Prostate gland (tissue), 2 donors: ENCODE measurements around the gene TMEM14B. TPM values are rescaled to one million over a fixed set of nuclear protein-coding genes. Genes with fewer than 3 reads are reported as not detected.

Source experiments
- DNase-seq: peaks from one replicate; pipeline ENCODE4 v3.0.0-alpha.2; 2019; ENCODE audit warnings: low spot score
- H3K27ac ChIP-seq, 2 donors: fragments of 200-600 bp; sonication (generic); 2 replicates each; pipeline ENCODE4 v1.5.1; 2017 to 2019
- H3K27me3 ChIP-seq: fragments of 200-600 bp; sonication (generic); replicated peaks from 2 replicates; pipeline ENCODE4 v1.5.1; 2019; ENCODE audit not compliant: insufficient read depth
- H3K36me3 ChIP-seq, 2 donors: fragments of 200-600 bp; sonication (generic); 1 replicate in 1 of 2; 2 replicates in 1 of 2; pipeline versions ENCODE4 v1.5.1 to v1.8.1; 2017 to 2019
- H3K4me1 ChIP-seq: fragments of 200-600 bp; sonication (generic); replicated peaks from 2 replicates; pipeline ENCODE4 v1.5.1; 2019
- H3K4me3 ChIP-seq, 2 donors: fragments of 200-600 bp; sonication (generic); 2 replicates each; pipeline ENCODE4 v1.5.1; 2017 to 2019
- H3K9me3 ChIP-seq: fragments of 200-600 bp; sonication (generic); 2 replicates; pipeline ENCODE4 v1.5.1; 2017
- CTCF ChIP-seq, 4 experiments: fragments of 200-600 bp in 2 of 4; fragments of 450-650 bp in 2 of 4; sonication (generic) in 2 of 4; IDR thresholded peaks; 1 replicate in 3 of 4; 2 replicates in 1 of 4; pipeline ENCODE4 v1.5.1; 2016 to 2019; ENCODE audit warnings: antibody characterized with exemption in 4 of 4, mild to moderate bottlenecking in 2 of 4, moderate library complexity in 2 of 4
- POLR2A ChIP-seq: fragments of 450-650 bp; IDR thresholded peaks from one replicate; pipeline ENCODE4 v1.6.1; 2016; ENCODE audit warnings: antibody characterized with exemption, mild to moderate bottlenecking
- POLR2AphosphoS5 ChIP-seq: sonication (generic); formaldehyde crosslinking; IDR thresholded peaks from one replicate; pipeline ENCODE4 v1.6.1; 2017; ENCODE audit warnings: antibody characterized with exemption
- WGBS: methylation state at CpG from one replicate; pipeline ENCODE4 v1.1.5; 2018; 5-methylcytosine and 5-hydroxymethylcytosine counted together
- intact Hi-C: fragments of 100-400 bp; cut with DNase I; formaldehyde crosslinking; loops from one replicate; pipeline ENCODE4 v1.14.2; 2022
- total RNA-seq, 2 donors: library from RNA; depleted of rRNA; stranded (reverse); fragments of >200 nt; gene quantifications; one replicate each; pipeline ENCODE4 v1.1.0, GENCODE V29; 2016

TMEM14B gene
- total RNA-seq, 2 donors from 2014 or later: 81.1 to 165 TPM

- no peak for TF ChIP-seq POLR2AphosphoS5
- TF ChIP-seq CTCF (IDR thresholded peaks at IDR 0.05): no peak
- no peak for TF ChIP-seq POLR2A
- no peaks in the 10 kb centered on the region for H3K9me3 ChIP-seq
- 73% methylated on average over 11 of the region's 11 CpGs for WGBS
- H3K36me3 ChIP-seq: no peaks in the 10 kb centered on the region
- peak overlapping the region; percentile 80 to 91 for H3K27ac ChIP-seq
- peaks cover 8% of the 10 kb centered on the region for H3K4me1 ChIP-seq
- H3K27me3 ChIP-seq: no peaks in the 10 kb centered on the region
- H3K4me3 ChIP-seq: peak overlapping the region; percentile 49 to 60
- DNase-seq: no peak
- intact Hi-C loops: loop anchor here (2.0 kb wide), 2 partner anchors 25 to 27 kb away; partner anchors contain the start of genes C6orf52, PAK1IP1 and TMEM14B
These were observed 25.6 kb upstream of the TMEM14B start for GRCh38 chr6:10721850-10722569.

GRCh38 chr6:10722570-10722819 lies 25.1 kb upstream of the TMEM14B start:
- peaks cover 8% of the 10 kb centered on the region for H3K4me1 ChIP-seq

GRCh38 chr6:10722820-10723566 lies 24.6 kb upstream of the TMEM14B start, which contains the start of gene TMEM14C:
Gene TMEM14C, plus strand, starts transcription at chr6:10723070. Its CDS starts 1,544 bp downstream, at chr6:10724614.
- H3K4me1 ChIP-seq: peaks cover 8% of the 10 kb centered on the region
- intact Hi-C loops: loop anchor here (2.0 kb wide), 2 partner anchors 24 to 28 kb away; partner anchors contain the start of genes C6orf52, PAK1IP1 and TMEM14B
- WGBS: 1% methylated on average over 55 of the region's 55 CpGs
- TF ChIP-seq POLR2A (peak; percentile 92), POLR2AphosphoS5 (peak; percentile 96), CTCF (IDR thresholded peaks at IDR 0.05) (peak in 2 of 4 experiments; percentile 6 to 17)
- H3K9me3 ChIP-seq: no peaks in the 10 kb centered on the region
- peak within 1 kb of the TSS; percentile 49 to 60 for H3K4me3 ChIP-seq
- no peaks in the 10 kb centered on the region for H3K27me3 ChIP-seq
- H3K27ac ChIP-seq: peak within 1 kb of the TSS; percentile 80 to 91
- no peaks in the 10 kb centered on the region for H3K36me3 ChIP-seq
- peak; percentile 99 for DNase-seq

More at GRCh38 chr6:10722570-10722819, 25.1 kb upstream of the TMEM14B start:
- peak overlapping the region; percentile 80 to 91 for H3K27ac ChIP-seq
- no peaks in the 10 kb centered on the region for H3K36me3 ChIP-seq
- intact Hi-C loops: loop anchor here (2.0 kb wide), 2 partner anchors 24 to 28 kb away; partner anchors contain the start of genes C6orf52, PAK1IP1 and TMEM14B
- no peaks in the 10 kb centered on the region for H3K9me3 ChIP-seq
- 5% methylated on average over 6 of the region's 6 CpGs for WGBS
- peak overlapping the region; percentile 49 to 60 for H3K4me3 ChIP-seq
- H3K27me3 ChIP-seq: no peaks in the 10 kb centered on the region
- no peak for TF ChIP-seq POLR2AphosphoS5
- no peak for TF ChIP-seq POLR2A
- no peak for TF ChIP-seq CTCF (IDR thresholded peaks at IDR 0.05)
- DNase-seq: no peak

GRCh38 chr6:10723567-10723881 lies 24.1 kb upstream of the TMEM14B start:
- TF ChIP-seq POLR2AphosphoS5 (no peak), POLR2A (no peak), CTCF (IDR thresholded peaks at IDR 0.05) (no peak)
- Histone ChIP-seq H3K9me3 (no peaks in the 10 kb centered on the region), H3K4me1 (peaks cover 8% of the 10 kb centered on the region), H3K27me3 (no peaks in the 10 kb centered on the region), H3K4me3 (peak overlapping the region; percentile 49 to 60), H3K27ac (peak overlapping the region; percentile 80 to 91), H3K36me3 (no peaks in the 10 kb centered on the region)
- DNase-seq: no peak
- WGBS: 11% methylated on average over 7 of the region's 7 CpGs
- intact Hi-C loops: loop anchor here (2.0 kb wide), 2 partner anchors 23 to 29 kb away; partner anchors contain the start of genes C6orf52, PAK1IP1 and TMEM14B
